GM19438 (cell line): ENCODE data around the gene ACSS1.

Source experiments
- ATAC-seq: cut with Tn5 transposase; IDR thresholded peaks from one replicate; pipeline ENCODE4 v1.9.1; 2021; ENCODE audit warnings: low read depth; ENCODE audit not compliant: unreplicated experiment

Gene ACSS1

DNA sequence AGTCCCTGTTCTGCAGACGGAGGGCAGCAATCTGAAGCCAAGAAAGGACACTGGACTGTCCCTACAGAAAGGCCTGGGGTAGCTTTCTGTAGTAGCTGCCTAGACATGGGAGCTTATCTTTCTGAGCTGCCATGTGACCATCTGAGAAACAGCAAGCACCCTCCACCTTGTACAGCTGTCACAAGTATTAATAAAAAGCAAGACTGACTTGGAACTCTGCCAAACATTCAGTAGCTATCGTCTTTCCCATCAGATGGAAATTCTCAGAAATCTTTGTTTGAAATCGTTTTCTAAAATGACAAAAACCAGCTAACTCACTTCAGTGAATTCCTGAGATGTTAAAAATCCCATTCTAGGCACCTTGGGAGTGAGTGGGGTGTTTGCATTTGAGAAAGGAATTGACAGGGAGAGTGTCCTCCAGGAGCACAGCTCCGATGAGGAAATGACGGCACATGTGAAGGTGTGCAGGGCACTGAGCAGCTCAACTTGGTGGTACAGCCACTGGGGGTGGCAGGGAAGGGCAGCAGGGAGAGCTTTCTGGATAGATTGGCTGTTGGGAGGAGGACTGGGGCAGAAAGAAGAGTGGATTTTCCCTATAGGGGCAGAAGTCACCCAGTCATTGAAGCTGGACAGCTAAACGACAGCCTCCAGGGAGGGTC, 24.5 kb downstream of the ACSS1 start:
- no peak for ATAC-seq

DNA sequence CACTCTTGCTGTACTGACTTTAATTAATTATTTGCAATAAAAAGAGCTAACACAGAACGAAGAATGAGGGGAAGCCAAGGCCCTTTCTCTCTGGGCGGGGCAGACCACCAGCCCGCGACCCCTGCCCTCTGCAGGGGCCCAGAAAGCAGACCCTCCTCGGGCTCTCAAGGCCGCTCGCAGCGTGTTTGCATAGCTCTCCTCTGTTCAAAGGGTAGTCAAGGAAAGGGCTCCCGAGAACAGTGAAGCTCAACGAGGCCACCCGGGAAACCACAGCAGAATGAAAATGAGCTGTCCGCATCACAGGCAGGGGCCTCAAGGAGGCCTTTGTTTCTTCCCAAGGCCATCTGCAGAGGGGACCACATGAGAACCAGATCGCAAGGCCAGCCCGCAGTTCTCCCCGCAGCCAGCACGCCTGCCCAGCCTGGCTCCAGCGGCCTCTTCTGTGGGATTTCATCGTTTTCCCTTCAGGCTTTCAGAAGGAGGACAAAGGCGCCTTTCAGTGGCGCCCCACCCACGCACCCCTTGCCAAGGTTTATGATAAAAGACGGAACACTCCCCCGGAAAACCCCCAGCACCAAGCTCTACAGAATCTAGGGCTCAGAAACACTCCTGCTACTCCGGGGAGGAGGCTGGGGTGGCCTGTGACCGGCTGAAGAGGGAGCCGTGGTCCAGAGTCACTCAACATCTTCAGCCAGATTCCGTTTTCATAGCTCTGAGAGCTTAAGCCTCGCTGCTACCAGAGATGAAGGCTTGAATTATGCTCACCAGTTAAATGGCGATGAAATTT, 25.3 kb downstream of the ACSS1 start:
- no peak for ATAC-seq

DNA sequence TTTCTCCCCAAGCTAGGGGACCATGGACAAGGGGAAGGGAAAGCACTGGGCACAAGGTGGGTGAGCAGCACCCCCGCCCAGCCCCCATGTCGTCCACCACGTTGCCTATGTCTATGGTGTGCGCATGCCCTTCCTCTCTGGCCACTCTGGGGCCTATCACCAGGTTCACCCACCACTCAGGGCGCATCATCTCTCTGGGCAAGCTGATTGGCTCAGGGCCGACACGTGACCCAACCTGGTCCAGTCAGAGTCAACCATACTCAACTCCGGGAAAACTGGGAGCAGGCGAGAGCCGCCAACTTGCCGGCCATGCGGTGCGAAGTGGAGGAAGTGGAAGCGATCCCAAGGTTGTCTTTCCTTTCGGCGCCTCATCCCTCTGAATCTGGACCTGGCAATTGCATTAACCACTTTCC, 25.9 kb downstream of the ACSS1 start:
- no peak for ATAC-seq

DNA sequence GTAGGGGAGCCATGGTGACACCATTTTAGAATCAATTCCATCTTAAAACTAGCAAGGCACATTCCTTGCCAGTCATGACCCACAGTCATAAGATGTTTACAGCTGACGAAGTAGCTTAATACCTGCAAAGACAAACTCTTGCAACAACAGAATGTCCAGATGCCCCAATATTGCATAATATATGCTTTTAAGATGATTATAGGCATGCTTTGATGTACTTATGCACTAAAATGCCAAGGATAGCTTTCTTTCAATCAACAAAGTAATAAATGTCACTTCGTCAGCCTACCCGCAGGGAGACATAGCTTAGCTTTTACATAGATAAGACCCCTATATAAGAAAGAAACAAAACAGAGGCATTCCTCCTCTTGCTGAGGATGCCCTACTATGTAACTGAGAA, 26.7 kb downstream of the ACSS1 start:
- ATAC-seq, result no peak

DNA sequence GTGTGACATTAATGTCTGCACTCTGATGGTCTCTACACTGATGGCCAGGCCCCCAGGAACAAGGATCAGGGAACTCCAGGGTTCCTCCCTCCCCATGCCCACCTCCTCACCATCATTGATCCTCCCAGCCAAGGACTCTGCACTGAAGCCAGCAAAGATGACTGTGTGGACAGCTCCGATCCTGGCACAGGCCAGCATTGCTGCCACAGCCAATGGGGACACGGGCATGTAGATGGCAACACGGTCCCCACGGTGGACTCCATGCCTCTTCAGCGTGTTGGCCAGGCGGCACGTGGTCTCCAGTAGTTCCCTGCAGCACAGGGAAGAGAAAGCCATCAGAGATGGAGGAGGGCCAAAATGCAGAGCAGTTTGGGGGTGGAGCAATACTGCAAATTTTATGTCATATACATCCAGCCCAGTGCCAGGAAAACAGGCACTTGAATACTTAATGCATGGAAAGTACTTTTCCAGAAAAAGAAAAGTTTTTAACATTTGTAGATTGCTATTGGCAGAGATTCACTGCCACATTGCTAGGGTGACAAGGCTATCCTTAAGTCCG, 27.2 kb downstream of the ACSS1 start:
- ATAC-seq, result no peak

DNA sequence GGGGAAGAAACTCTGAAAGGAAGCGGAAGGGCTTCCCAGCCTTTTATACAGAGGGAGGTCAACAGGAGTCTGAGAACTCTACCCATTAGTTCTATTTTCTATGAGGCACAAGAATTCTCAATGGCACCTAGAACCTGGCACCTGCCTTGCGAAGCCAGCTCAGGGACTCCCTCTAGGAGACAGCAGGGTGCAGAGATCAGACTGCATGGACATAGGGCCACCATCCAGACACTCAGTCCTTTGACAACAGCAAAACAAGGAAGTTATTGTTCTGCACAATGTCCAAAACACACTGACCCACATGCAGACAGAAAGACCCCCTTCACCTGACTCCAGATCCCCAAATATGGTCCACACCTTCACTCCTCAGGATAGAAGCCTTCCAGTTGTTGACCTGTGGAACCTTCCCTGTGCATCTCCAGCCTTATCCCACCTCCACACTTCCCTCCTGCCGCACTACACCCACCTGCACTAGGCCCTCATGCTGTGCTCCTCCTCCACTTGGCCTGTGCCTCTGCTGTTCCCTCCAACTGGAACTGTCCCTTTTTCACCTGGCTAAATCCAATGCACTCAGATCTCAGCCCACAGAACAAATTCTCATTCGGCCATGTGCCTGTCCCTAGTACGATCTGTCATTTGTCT, 27.8 kb downstream of the ACSS1 start:
- no peak for ATAC-seq

DNA sequence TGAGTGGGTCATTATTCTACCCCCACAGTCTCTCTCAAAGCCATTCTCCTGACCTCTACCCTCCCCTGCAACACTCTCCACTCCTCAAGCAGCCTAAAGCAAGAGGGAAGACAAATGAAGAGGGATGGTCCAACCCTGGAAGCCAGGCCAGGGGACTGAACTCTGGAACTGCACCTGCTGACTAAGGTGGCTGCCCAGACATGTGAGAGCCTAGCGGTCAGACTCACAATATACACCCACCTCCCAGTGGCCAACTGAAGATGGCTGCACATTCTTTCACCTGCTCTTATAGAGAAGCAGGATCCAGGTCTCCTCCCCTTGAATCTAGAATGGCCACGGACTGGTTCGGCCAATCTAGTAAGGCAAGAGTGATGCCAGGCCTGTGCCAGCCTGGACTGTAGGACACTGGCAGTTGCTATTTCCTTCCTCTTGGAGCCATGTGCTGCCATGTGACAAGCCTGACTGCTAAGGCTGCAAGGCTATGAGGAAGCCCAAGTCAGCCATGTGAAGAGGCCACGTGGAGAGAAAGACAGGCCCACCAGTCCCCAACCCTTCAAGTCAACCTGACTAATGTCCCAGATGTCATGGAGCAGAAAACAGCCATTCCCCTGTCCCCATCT, 31.8 kb downstream of the ACSS1 start:
- ATAC-seq, result no peak

DNA sequence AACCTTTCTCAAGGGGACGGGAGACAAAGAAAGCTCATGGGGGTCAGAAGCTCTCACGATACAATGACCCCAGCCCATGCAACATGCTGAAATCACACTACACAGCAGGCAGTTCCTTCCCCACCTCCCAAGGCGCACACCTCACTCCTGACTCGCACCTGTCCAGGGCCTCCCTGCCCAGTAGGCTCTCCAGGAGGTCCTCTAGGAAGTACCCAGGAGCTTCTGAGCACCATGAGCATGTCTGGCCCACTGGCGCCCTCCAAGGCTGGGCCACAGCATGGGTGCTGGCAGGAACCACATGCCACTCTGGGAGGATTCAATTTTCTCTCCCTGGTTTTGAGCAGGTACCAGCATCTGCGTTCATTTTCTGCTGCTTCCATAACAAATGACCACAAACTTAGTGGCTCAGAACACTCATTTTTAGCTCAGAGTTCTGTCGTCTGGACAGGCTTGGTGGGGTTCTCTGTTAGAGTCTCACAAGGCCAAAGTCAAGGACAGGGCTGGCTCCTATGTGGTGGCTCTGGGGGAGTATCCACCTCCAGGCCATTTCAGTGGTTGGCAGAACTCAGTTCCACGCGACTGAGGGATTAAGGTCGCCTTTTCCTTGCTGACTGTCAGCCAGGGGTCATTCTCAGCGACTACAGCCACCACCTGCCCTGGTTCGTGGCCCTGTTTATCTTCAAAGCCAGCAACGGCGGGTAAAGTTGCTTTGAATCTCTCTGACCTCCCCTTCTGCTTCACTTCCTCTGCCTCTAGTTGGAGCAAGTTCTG, 32.7 kb downstream of the ACSS1 start:
- no peak for ATAC-seq

DNA sequence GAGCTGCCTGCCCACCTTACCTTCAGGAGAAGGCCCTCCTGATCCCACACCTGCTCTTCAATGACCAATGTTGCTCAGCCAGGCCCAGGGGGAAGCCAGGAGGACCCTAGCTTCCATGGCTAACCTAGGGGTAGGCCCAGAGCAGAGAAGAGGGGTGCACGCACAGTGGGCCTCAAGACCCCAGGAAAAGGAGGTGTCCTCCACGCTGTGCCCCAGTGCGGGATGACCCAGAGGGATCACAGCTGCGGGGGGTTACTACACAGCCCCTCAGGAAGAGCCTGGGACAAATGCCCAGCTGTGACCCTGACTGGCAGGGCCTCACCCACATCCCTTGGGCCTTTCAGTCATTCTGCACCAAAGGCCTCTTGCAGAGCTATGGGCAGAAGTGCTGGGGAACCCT, 33.8 kb downstream of the ACSS1 start:
- no peak for ATAC-seq

DNA sequence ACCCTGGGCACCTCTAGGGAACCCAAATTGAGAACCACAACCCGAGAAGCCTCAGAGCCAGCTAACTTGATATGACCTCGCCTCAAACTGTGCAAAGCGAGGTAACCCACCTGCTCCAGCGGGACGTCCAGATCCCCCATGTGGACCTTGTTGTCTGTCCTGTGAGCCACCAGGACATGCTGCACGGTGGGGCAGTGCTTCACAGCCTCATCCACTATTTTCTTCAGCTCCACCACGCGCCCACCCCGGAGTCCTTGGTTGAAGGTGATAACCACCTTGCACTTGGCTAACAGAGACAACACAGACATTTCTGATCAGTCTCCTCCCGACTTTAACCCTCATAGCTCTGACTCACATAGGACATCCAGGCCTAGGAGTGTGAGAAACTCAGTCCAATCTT, 34.6 kb downstream of the ACSS1 start:
- ATAC-seq, result no peak

DNA sequence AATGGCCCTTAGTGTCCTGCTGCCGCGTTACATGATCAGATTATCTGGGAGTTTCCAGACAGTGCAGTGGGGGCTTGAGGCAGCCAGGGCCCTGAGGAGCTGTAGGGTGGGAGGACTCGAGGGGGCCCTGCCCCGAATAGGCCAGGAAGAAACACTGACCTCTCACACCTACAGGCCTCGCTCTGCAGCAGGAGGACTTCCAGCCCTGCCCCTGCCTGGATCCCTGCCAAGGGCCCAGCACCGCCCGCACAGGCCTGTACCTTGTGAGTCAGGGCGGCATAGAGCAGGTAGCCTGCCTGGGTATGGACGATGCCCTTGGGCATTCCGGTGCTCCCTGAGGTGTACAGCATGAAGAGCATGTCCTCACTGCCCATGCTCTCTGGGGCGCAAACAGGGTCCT, 35.3 kb downstream of the ACSS1 start:
- no peak for ATAC-seq

DNA sequence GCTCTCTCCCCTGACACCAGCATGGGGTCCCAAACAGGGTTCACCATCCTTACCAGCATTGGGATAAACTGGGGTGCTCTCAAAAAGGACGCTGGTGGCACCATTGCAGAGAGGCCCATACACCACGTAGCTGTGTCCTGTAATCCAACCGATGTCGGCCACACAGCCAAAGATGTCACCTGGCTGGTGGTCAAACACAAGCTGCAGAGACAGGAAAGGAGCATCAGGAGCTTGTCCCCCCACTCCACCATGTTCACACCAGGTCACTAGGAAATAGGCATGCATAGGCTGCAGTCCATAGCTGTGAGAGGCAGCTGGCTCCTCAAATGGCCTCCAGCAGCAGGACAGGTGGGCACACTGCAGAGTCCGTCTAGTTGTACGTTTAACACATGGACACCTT, 36.6 kb downstream of the ACSS1 start:
- no peak for ATAC-seq

DNA sequence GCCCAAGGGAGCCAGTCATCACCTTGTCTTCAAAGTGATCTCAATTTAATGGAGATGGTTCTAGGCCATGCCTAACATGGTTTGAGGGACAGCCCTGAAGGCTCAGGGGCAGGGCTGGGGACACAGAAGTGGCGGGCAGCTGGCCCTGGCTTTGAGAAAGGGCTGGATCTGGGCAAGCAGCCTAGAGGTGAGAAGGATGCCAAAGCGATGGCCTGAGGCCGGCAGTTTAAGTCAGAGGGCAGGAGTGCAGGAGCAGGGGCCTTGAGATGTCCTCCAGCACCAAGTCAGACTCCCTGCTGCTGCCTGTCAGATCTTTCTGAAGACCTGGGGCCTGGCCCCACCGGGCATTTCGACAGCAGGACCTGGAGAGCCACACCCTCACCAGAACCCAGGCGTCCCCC, 37.0 kb downstream of the ACSS1 start:
- no peak for ATAC-seq

DNA sequence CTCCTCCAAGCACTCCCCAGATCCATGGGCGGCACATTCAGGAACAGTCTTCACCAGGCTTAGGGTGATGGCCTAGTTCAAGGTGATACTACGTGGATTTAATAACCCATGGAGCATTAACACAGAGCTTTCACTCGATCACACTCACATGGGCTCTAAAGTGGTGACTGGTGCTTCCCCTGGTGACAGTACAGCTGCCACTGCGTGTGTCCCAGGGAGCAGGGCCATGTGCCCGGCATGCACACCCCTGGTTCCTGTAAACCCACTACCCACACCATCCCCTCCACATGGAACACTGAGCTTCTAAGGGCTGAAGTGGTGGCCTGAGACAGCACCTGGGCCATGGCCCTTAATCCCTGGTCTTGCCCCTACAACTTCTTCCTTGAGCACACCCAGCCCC, 37.6 kb downstream of the ACSS1 start:
- no peak for ATAC-seq

DNA sequence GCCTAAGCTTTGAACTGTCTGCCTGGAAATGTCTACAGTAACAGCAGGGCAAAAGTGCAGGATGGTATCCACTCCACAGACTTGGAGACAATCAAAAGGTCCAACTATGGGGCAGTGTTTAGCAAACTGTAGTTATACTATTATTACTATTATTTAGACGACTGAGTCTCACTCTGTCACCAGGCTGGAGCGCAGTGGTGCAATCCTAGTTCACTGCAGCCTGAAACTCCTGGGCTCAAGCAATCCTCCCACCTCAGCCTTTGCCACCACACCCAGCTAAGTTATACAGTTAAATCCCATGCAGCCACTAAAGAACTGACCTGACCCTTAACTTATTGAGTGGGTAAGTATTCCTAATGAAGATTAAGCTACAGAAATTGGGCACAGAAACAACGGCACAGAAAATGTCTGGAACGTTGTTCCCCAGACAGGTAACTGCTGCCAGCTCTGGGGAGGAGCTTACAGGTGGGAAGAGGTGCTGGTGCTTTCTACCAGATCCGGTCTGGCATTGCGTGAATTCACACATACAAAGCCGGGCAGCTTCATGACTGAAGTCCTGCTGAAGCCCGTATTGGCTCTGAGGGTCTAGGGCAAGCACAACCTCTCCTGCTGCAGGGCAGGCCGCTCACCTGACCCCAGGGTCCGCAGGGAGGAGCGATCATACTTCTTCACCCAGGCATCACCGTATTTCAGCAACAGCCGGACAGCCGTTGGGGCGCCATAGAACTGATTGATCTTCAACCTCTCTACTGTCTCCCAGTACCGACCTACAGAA, 38.4 kb downstream of the ACSS1 start:
- no peak for ATAC-seq

DNA sequence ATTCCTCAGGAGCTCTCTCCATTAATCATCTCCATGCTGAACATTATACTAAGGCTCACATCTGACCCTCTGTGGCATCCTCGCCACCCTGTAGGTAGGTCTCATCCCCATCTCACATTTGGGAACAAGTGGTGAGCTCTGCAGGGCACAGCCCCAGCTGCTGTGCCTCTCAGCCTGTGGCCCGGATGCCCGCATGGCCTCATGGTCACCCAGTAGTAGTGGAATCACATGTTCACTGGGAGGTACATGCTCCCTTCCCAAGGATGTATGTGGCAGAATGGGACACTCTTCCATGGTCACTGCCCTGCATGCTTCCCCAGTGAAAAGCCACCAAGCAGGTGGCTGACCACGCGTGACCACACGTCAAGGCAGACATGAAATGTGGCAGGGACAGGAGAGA, 39.1 kb downstream of the ACSS1 start:
- ATAC-seq, result no peak

DNA sequence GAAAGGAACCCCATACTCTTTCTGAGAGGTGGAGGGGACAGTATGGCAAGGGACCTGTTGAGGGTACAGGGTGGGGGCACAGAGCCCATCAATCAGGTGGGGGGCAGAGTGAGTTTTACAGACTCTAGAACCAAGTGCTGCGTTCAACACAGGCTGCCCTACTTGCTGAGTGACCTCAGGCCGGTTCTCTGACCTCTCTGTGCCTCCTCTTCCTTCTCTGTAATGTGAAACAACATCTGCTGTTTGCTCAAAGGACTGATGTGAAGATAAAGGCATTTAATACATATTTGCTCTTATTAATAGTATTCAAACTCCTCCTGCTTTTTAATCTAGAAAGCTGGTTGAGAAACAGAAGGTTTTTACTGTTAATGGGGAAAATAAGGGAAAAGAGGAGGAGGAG, 39.5 kb downstream of the ACSS1 start:
- ATAC-seq, result no peak

DNA sequence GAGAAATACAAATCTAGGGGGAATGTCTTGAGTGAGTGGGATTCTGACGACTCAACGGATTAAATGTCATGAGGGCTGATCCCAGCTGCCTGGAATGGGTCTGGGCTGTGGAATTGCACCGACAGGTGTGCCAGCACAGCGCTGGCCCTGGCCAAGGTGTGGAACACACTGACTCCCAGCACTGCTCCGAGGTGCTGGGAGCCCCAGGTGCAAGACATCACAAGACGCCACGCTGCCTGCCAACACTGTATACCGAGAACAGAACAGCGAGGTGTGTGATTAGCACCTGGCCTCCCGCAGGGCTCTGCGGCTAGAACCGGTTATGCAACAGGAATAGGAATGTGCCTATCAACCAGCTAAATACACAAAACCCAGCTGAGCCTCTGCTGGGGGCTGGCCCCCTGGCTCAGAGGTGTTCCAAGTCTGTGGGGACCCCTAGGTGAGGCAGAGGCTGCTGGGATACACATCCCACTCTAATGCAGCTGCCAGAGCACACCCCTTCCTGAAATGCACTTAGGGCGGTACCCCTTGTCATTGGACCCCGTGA, 40.6 kb downstream of the ACSS1 start:
- ATAC-seq, result no peak

DNA sequence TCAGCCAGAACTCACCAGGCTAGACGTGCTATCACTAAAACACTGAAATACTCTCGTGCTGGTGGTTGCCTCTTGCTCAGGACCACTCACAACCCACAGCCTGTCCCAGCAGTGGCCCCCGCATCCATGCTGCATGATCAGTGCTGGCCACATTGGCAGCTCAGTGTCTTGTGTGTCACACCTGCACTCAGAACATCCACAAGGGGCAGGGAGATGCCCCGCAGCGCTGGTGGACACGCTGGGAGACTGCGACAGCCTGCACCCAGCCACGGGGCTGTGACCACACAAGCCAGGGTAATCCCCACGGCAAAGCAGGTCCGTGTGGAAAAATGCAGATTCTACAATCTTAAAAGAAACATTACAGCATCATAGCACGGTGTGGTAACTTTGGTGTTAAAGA, 41.5 kb downstream of the ACSS1 start:
- ATAC-seq, result no peak
